Smooth muscle cell (in vitro differentiated cells): ENCODE data around the gene GALNT9. TPM values are rescaled to one million over a fixed set of nuclear protein-coding genes. Genes with fewer than 3 reads are reported as not detected.

Source experiments
- DNase-seq: peaks from one replicate; lab custom pipeline; 2025; ENCODE audit not compliant: unreplicated experiment; lab: John Stamatoyannopoulos, UW
- H2AFZ ChIP-seq: fragments of 200-600 bp; sonication (generic); 2 replicates; pipeline ENCODE4 v1.6.0; 2016; ENCODE audit warnings: antibody characterized with exemption, low read depth, mild to moderate bottlenecking
- H3F3A ChIP-seq: fragments of 200-600 bp; sonication (generic); 2 replicates; pipeline ENCODE4 v1.6.0; 2017; ENCODE audit warnings: antibody characterized with exemption, low read depth
- H3K27ac ChIP-seq: fragments of 200-600 bp; sonication (generic); 2 replicates; pipeline ENCODE4 v1.5.1; 2016; ENCODE audit warnings: low read depth, mild to moderate bottlenecking
- H3K27me3 ChIP-seq: fragments of 200-600 bp; sonication (generic); 2 replicates; pipeline ENCODE4 v1.6.1; 2016; ENCODE audit warnings: low read depth, mild to moderate bottlenecking
- H3K36me3 ChIP-seq: fragments of 200-600 bp; sonication (generic); 2 replicates; pipeline ENCODE4 v1.5.1; 2016; ENCODE audit warnings: low read depth
- H3K4me1 ChIP-seq: fragments of 200-600 bp; sonication (generic); 2 replicates; pipeline ENCODE4 v1.5.1; 2016; ENCODE audit warnings: low read depth
- H3K4me2 ChIP-seq: fragments of 200-600 bp; sonication (generic); 2 replicates; pipeline ENCODE4 v1.6.0; 2016; ENCODE audit warnings: mild to moderate bottlenecking
- H3K4me3 ChIP-seq: fragments of 200-600 bp; sonication (generic); 2 replicates; pipeline ENCODE4 v1.5.1; 2016; ENCODE audit warnings: mild to moderate bottlenecking
- H3K79me2 ChIP-seq: fragments of 200-600 bp; sonication (generic); 2 replicates; pipeline ENCODE4 v1.6.0; 2016; ENCODE audit warnings: low read depth, mild to moderate bottlenecking
- H3K9ac ChIP-seq: fragments of 200-600 bp; sonication (generic); 2 replicates; pipeline ENCODE4 v1.6.0; 2016; ENCODE audit warnings: low read depth
- H3K9me3 ChIP-seq: fragments of 200-600 bp; sonication (generic); replicated peaks from 2 replicates; pipeline ENCODE4 v1.5.1; 2016; ENCODE audit warnings: low read depth
- H4K20me1 ChIP-seq: fragments of 200-600 bp; sonication (generic); 2 replicates; pipeline ENCODE4 v1.6.0; 2016; ENCODE audit warnings: low read depth
- whole genome bisulfite sequencing: methylation state at CpG from one replicate; pipeline ENCODE4 v1.1.7; 2016; ENCODE audit warnings: low lambda C conversion rate; 5-methylcytosine and 5-hydroxymethylcytosine counted together
- polyA plus RNA-seq: library from polyadenylated mRNA; unstranded; fragments of >200 nt; fragmentation: Nextera tagmentation; extraction: Ambion mirVana; gene quantifications from 2 replicates; pipeline ENCODE4 v1.2.1, GENCODE V29; 2016
- total RNA-seq: library from RNA; depleted of rRNA; stranded (reverse); fragments of >200 nt; gene quantifications from 2 replicates; pipeline ENCODE4 v1.2.3, GENCODE V29; 2014
- TF ChIP-seq, protein P1 (sequence below): fragments of 200-600 bp; sonication (generic); IDR thresholded peaks from 2 replicates; pipeline ENCODE4 v1.5.1; 2017; ENCODE audit warnings: borderline replicate concordance, mild to moderate bottlenecking, antibody characterized with exemption; ENCODE audit not compliant: insufficient read depth, poor library complexity, severe bottlenecking

Gene GALNT9
- total and polyA plus RNA-seq, 2 experiments from 2014 or later: 1.1 TPM; not detected in 1

DNA sequence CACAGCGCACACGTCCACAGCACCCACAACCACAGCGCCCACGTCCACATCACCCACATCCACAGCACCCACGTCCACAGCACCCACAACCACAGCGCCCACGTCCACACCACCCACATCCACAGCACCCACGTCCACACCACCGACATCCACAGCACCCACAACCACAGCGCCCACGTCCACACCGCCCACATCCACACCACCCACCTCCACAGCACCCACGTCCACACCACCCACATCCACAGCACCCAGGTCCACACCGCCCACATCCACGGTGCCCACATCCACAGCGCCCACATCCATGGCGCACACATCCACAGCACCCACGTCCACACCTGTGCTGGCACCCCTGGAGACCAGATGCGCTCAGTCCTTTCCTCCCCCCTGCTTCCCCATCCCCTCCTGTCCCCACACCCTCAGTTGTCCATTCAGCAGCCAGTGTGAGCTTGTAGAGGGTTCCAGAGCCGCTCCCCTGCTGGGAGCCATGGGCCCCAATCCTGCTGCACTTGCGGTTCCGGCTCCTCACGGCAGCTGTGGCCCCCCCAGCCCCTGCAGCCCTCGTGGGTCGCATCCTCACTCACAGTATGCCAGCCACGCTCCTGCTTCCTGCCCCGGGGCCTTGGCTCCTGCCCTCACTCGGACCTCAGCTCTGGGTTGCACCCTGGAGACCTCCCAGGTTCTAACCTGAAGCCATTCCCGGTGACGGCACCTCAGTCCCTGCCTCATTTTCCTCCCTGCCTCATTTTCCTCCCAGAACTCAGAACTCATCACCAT, 37.8 kb downstream of the GALNT9 start:
- Histone ChIP-seq H2AFZ (no peak overlapping the region), H3K9me3 (no peaks in the 10 kb centered on the region), H3K9ac (no peak overlapping the region), H3K4me3 (no peak overlapping the region), H3K79me2 (no peaks in the 10 kb centered on the region), H3K27me3 (no peaks in the 10 kb centered on the region), H3K27ac (no peak overlapping the region), H3F3A (no peaks in the 10 kb centered on the region), H3K4me1 (peaks cover 5% of the 10 kb centered on the region), H3K36me3 (no peaks in the 10 kb centered on the region), H4K20me1 (no peaks in the 10 kb centered on the region), H3K4me2 (no peak overlapping the region)
- 87% methylated on average over 20 of the region's 30 CpGs for WGBS
- TF ChIP-seq, protein P1, sequence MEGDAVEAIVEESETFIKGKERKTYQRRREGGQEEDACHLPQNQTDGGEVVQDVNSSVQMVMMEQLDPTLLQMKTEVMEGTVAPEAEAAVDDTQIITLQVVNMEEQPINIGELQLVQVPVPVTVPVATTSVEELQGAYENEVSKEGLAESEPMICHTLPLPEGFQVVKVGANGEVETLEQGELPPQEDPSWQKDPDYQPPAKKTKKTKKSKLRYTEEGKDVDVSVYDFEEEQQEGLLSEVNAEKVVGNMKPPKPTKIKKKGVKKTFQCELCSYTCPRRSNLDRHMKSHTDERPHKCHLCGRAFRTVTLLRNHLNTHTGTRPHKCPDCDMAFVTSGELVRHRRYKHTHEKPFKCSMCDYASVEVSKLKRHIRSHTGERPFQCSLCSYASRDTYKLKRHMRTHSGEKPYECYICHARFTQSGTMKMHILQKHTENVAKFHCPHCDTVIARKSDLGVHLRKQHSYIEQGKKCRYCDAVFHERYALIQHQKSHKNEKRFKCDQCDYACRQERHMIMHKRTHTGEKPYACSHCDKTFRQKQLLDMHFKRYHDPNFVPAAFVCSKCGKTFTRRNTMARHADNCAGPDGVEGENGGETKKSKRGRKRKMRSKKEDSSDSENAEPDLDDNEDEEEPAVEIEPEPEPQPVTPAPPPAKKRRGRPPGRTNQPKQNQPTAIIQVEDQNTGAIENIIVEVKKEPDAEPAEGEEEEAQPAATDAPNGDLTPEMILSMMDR: no peak
- DNase-seq: no peak

DNA sequence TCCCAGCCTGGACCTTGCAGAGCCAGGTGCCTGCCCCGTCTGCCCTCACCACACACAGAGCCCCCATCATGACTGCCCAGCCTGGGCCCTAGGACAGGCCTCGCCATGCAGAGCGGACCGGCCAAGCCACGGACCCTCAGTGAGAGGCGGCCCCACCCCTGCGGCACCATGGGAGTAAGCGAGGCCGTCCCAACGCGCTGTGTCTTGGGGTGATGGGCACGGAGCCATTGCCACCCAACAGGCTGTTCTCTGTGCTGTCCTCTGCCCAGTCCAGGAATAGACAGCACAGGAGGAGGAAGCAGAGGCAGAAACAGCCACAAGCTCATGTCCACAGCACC, 39.2 kb downstream of the GALNT9 start:
- Histone ChIP-seq H3K36me3 (no peaks in the 10 kb centered on the region), H3F3A (no peaks in the 10 kb centered on the region), H3K27ac (no peak overlapping the region), H3K79me2 (no peaks in the 10 kb centered on the region), H3K9ac (no peak overlapping the region), H3K4me1 (peaks cover 5% of the 10 kb centered on the region), H3K4me2 (no peak overlapping the region), H3K9me3 (no peaks in the 10 kb centered on the region), H2AFZ (no peak overlapping the region), H4K20me1 (no peaks in the 10 kb centered on the region), H3K4me3 (no peak overlapping the region), H3K27me3 (peaks cover 4% of the 10 kb centered on the region)
- TF ChIP-seq, protein P1: no peak
- no peak for DNase-seq
- WGBS: over 99% methylated on average over 12 of the region's 12 CpGs

DNA sequence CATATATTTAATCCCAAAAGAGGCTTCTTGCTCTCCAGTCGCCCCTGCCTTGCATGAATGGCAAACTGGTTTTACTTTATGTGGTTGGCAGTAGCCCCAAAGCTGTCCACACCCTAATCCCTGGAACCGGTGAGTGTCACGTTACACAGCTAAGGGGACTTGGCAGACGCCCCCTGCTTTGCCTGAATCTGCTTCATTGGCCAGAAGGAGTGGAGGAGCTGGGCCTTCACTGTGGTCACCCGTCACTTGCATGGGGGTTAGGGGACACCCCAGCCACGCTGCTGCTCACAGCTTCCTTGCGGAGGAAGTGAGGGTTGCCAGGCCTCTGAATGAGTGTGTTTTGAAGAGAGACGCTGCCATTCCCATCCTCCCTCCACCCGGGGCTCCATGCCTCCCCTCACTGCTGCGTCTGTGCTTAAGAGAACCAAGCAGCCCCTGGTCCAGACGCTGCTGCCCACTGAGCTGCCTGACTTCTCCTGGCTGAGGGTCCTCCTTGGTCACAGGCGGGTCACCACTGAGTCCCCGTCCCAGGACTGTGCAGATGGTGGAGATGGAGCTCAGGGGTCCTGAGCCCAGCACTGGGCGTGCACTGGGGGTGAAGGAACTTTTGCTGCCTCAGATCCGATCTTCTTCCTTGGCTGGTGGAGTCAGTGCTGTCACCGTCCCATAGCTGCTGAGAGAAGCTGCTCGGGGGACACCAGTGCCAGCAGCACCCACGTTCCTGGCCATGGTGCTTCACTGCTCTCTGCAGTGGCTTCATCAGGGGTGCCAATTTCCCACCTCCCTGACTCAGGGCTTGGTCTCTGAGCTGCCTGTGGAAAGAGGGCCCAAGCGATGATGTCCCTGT, 39.8 kb downstream of the GALNT9 start:
- H3K4me1 ChIP-seq: peaks cover 5% of the 10 kb centered on the region
- H3K79me2 ChIP-seq: no peaks in the 10 kb centered on the region
- H3K27me3 ChIP-seq: peaks cover 7% of the 10 kb centered on the region
- TF ChIP-seq, protein P1: no peak
- no peak overlapping the region for H3K4me3 ChIP-seq
- no peak overlapping the region for H3K27ac ChIP-seq
- no peak overlapping the region for H3K4me2 ChIP-seq
- H2AFZ ChIP-seq: no peak overlapping the region
- H3K9me3 ChIP-seq: no peaks in the 10 kb centered on the region
- no peaks in the 10 kb centered on the region for H3F3A ChIP-seq
- no peak overlapping the region for H3K9ac ChIP-seq
- 72% methylated on average over 19 of the region's 19 CpGs for WGBS
- H4K20me1 ChIP-seq: no peaks in the 10 kb centered on the region
- no peak for DNase-seq
- H3K36me3 ChIP-seq: no peaks in the 10 kb centered on the region
